Activated T-cell treated with anti-CD3 and anti-CD28 coated beads, Interleukin-2, amount 50 U/mL, for 4 hours (primary cell): ENCODE data around the gene CELF2. TPM values are rescaled to one million over a fixed set of nuclear protein-coding genes. Genes with fewer than 3 reads are reported as not detected.

Source experiments
- ATAC-seq, 2 donors: fragments of 200-7000 bp; cut with Tn5 transposase; one replicate each; pipeline ENCODE4 v1.10.0; 2021
- DNase-seq: peaks from one replicate; pipeline ENCODE4 v3.0.0-alpha.2; 2020
- H3K27me3 Mint-ChIP-seq: one replicate; pipeline ENCODE4 v1.8.0; 2021; ENCODE audit warnings: low read depth, mixed read lengths
- H3K36me3 Mint-ChIP-seq: one replicate; pipeline ENCODE4 v1.8.0; 2022; ENCODE audit warnings: mixed read lengths; ENCODE audit not compliant: insufficient read depth
- H3K4me1 Mint-ChIP-seq: one replicate; pipeline ENCODE4 v1.8.0; 2021; ENCODE audit warnings: low read depth, mixed read lengths
- H3K4me3 Mint-ChIP-seq: one replicate; pipeline ENCODE4 v1.8.0; 2021; ENCODE audit warnings: mild to moderate bottlenecking, moderate library complexity, mixed read lengths
- H3K9me3 Mint-ChIP-seq: one replicate; pipeline ENCODE4 v1.8.0; 2021; ENCODE audit warnings: mixed read lengths
- total RNA-seq, 3 donors: library from RNA; stranded (reverse); gene quantifications; one replicate each; pipeline ENCODE4 v1.2.1, GENCODE V29; 2021

The CELF2 gene
- total RNA-seq, 3 donors from 2014 or later: 112 to 121 (median 113) TPM

GRCh38 chr10:11303361-11304170 lies 285.9 kb downstream of the CELF2 start:
- Mint-ChIP-seq H3K4me1 (peaks cover 13% of the 10 kb centered on the region), H3K4me3 (no peak overlapping the region), H3K27me3 (no peaks in the 10 kb centered on the region), H3K9me3 (peaks cover 16% of the 10 kb centered on the region), H3K36me3 (peaks cover 80% of the 10 kb centered on the region)
- no peak for DNase-seq
- ATAC-seq: no peak

GRCh38 chr10:11304906-11305585 lies 287.4 kb downstream of the CELF2 start:
- ATAC-seq: no peak
- Mint-ChIP-seq H3K4me1 (peaks cover 24% of the 10 kb centered on the region), H3K4me3 (no peak overlapping the region), H3K9me3 (peaks cover 16% of the 10 kb centered on the region), H3K36me3 (peaks cover 86% of the 10 kb centered on the region), H3K27me3 (no peaks in the 10 kb centered on the region)
- DNase-seq: no peak

DNA sequence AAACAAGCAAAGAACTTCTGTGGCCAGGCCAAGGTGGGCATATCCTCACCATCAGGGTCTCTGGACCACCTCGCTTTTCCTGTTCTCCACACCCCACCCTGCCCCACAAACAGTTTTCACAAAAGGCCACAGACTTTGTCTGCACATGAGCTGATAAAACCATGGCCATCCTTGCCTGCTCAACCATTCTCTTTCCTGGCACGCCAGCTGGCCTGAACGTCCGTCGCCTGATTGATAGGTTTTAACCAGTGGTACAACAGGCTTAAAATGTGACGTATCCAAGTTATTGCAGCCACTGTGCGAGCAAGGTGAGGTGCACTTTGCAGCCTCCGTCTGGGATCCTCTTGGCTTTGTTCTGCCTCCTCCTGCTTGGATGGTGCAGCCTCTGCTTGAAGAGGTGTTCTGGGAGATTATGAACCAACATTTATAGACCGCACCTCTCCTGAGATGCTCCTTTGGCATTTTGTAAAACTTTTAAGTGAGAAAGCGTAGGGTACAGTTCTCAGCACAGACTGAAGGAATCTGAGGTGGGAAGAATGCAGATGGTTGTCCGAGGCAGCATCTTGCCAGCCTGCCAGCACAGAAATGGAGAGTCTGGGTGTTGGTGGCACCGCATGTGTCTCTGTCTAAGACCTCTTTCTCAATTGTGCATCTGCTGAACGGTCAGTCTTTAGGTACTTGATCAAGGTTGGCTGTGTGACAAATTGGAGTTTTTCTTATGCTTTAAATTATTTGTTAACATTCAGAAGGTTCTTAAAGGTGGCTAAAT lies 288.3 kb downstream of the CELF2 start:
- ATAC-seq (no peak), DNase-seq (no peak)
- peaks cover 83% of the 10 kb centered on the region for H3K36me3 Mint-ChIP-seq
- H3K4me3 Mint-ChIP-seq: no peak overlapping the region
- no peaks in the 10 kb centered on the region for H3K27me3 Mint-ChIP-seq
- H3K4me1 Mint-ChIP-seq: peaks cover 29% of the 10 kb centered on the region
- H3K9me3 Mint-ChIP-seq: peaks cover 16% of the 10 kb centered on the region

GRCh38 chr10:11307004-11307403 lies 289.3 kb downstream of the CELF2 start:
- no peak for DNase-seq
- ATAC-seq: no peak
- Mint-ChIP-seq H3K9me3 (peaks cover 16% of the 10 kb centered on the region), H3K4me1 (peaks cover 39% of the 10 kb centered on the region), H3K27me3 (no peaks in the 10 kb centered on the region), H3K36me3 (peaks cover 89% of the 10 kb centered on the region), H3K4me3 (no peak overlapping the region)

- peaks cover 83% of the 10 kb centered on the region for H3K36me3 Mint-ChIP-seq
- ATAC-seq: no peak
- H3K4me3 Mint-ChIP-seq: no peak overlapping the region
- H3K4me1 Mint-ChIP-seq: peaks cover 44% of the 10 kb centered on the region
- no peak for DNase-seq
- H3K27me3 Mint-ChIP-seq: no peaks in the 10 kb centered on the region
- peaks cover 16% of the 10 kb centered on the region for H3K9me3 Mint-ChIP-seq
These were observed 290.3 kb downstream of the CELF2 start for GRCh38 chr10:11307937-11308336.

- Mint-ChIP-seq H3K27me3 (no peaks in the 10 kb centered on the region), H3K4me1 (peaks cover 58% of the 10 kb centered on the region), H3K4me3 (no peak overlapping the region), H3K9me3 (peaks cover 16% of the 10 kb centered on the region), H3K36me3 (peaks cover 80% of the 10 kb centered on the region)
- ATAC-seq: no peak
- DNase-seq: no peak
These were observed 293.4 kb downstream of the CELF2 start for GRCh38 chr10:11311027-11311426.

DNA sequence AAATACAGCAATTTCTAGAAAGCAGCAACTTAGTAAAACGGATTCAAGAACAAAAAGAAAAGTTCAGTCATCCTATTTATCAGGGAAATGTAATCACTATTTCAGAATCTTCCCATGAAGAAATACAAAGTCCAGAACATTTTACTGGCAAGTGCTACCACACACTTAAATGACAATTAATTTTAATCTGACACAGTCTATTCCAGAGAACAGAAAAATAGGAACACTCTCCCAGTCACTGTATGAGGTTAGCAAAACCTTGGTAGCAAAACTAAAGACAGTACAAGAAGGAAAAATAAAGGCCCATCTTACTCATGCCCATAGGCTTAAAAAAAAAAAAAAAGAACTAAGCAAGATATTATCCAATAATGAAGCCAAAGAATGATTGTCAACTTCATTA lies 295.8 kb downstream of the CELF2 start:
- peaks cover 69% of the 10 kb centered on the region for H3K4me1 Mint-ChIP-seq
- DNase-seq: no peak
- no peaks in the 10 kb centered on the region for H3K9me3 Mint-ChIP-seq
- peaks cover 72% of the 10 kb centered on the region for H3K36me3 Mint-ChIP-seq
- H3K4me3 Mint-ChIP-seq: no peak overlapping the region
- no peaks in the 10 kb centered on the region for H3K27me3 Mint-ChIP-seq
- ATAC-seq: no peak

DNA sequence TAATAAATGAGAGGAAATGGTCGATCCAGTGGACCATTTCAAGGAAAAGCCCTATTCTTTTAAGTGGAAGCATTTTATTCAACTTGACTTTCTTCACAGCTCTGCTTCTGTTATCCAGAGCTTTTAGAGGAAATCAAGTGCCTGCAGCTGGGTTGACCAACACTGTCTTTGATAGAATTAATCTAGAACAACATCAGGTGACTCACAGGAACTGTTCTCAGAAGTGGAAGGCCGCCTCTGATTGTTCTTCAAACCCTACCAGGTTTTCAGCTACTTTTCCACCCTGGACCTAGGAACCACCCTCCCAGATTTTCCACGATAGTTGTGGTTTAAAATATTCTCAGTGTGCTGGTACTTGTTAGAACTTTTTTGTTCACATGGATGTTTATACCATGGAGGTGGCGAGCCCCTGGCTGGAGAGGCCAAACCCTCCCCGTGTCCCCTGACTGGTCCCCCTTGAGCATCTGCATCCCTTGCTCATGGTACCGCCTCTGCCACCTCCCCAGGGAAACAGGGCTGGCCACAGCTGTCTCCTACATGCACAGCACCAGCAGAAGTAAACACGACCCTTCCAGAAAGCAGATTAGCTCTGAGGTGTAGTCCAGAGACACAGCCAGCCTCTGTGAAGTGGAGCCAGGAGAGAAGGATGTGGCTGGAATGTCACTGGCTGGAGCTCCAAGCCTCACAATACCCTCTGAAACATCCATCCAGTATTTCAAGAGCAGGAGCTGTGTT lies 300.4 kb downstream of the CELF2 start:
- H3K9me3 Mint-ChIP-seq: no peaks in the 10 kb centered on the region
- peaks cover 71% of the 10 kb centered on the region for H3K36me3 Mint-ChIP-seq

GRCh38 chr10:11318826-11319598 lies 301.3 kb downstream of the CELF2 start:
- no peak for ATAC-seq
- peaks cover 68% of the 10 kb centered on the region for H3K36me3 Mint-ChIP-seq
- no peak overlapping the region for H3K4me3 Mint-ChIP-seq
- H3K4me1 Mint-ChIP-seq: peaks cover 64% of the 10 kb centered on the region
- DNase-seq: no peak
- H3K9me3 Mint-ChIP-seq: no peaks in the 10 kb centered on the region
- no peaks in the 10 kb centered on the region for H3K27me3 Mint-ChIP-seq

More for the DNA sequence above, 300.4 kb downstream of the CELF2 start:
- H3K4me1 Mint-ChIP-seq: peaks cover 69% of the 10 kb centered on the region
- DNase-seq (no peak), ATAC-seq (no peak)
- H3K27me3 Mint-ChIP-seq: no peaks in the 10 kb centered on the region
- H3K4me3 Mint-ChIP-seq: no peak overlapping the region

- H3K9me3 Mint-ChIP-seq: no peaks in the 10 kb centered on the region
- ATAC-seq (peak; percentile 30 to 54), DNase-seq (no peak)
- no peak overlapping the region for H3K4me3 Mint-ChIP-seq
- H3K36me3 Mint-ChIP-seq: peaks cover 64% of the 10 kb centered on the region
- H3K27me3 Mint-ChIP-seq: no peaks in the 10 kb centered on the region
- H3K4me1 Mint-ChIP-seq: peaks cover 61% of the 10 kb centered on the region
These were observed 302.4 kb downstream of the CELF2 start for GRCh38 chr10:11319990-11320602.

- H3K4me3 Mint-ChIP-seq: no peak overlapping the region
- DNase-seq (no peak), ATAC-seq (peak; percentile 19 to 28)
- H3K36me3 Mint-ChIP-seq: peaks cover 68% of the 10 kb centered on the region
- no peaks in the 10 kb centered on the region for H3K27me3 Mint-ChIP-seq
- no peaks in the 10 kb centered on the region for H3K9me3 Mint-ChIP-seq
- peaks cover 58% of the 10 kb centered on the region for H3K4me1 Mint-ChIP-seq
These were observed 303.3 kb downstream of the CELF2 start for GRCh38 chr10:11320809-11321520.

- H3K4me3 Mint-ChIP-seq: no peak overlapping the region
- peaks cover 58% of the 10 kb centered on the region for H3K36me3 Mint-ChIP-seq
- DNase-seq (no peak), ATAC-seq (no peak)
- peaks cover 41% of the 10 kb centered on the region for H3K4me1 Mint-ChIP-seq
- H3K27me3 Mint-ChIP-seq: no peaks in the 10 kb centered on the region
- no peaks in the 10 kb centered on the region for H3K9me3 Mint-ChIP-seq
These were observed 305.0 kb downstream of the CELF2 start for GRCh38 chr10:11322698-11323097.
